Thymus (tissue), 11 donors: ENCODE data around the gene L2HGDH. TPM values are rescaled to one million over a fixed set of nuclear protein-coding genes. Genes with fewer than 3 reads are reported as not detected.

Source experiments
- DNase-seq, 9 donors: peaks; one replicate each; pipeline ENCODE4 v3.0.0-alpha.2; 2013; ENCODE audit warnings: low spot score in 9 of 9, low read depth in 6 of 9, missing footprints in 1 of 9
- H3K27ac ChIP-seq, 2 donors: one replicate each; pipeline ENCODE4 v1.5.1; 2013; ENCODE audit warnings: control low read depth in 1 of 2, low read depth in 1 of 2, low read length in 1 of 2, mild to moderate bottlenecking in 1 of 2, moderate library complexity in 1 of 2
- H3K27me3 ChIP-seq, 2 donors: one replicate each; pipeline ENCODE4 v1.5.1; 2013; ENCODE audit warnings: low read length in 1 of 2; ENCODE audit not compliant: control insufficient read depth in 2 of 2, insufficient read depth in 1 of 2
- H3K36me3 ChIP-seq, 2 donors: one replicate each; pipeline ENCODE4 v1.5.1; 2013; ENCODE audit warnings: low read length in 1 of 2, mild to moderate bottlenecking in 1 of 2, moderate library complexity in 1 of 2; ENCODE audit not compliant: control insufficient read depth in 2 of 2, insufficient read depth in 2 of 2
- H3K4me1 ChIP-seq, 2 donors: one replicate each; pipeline ENCODE4 v1.5.1; 2013; ENCODE audit warnings: low read length in 2 of 2; ENCODE audit not compliant: control insufficient read depth in 2 of 2, insufficient read depth in 2 of 2
- H3K4me3 ChIP-seq, 2 donors: one replicate each; pipeline ENCODE4 v1.5.1; 2013; ENCODE audit warnings: low read length in 2 of 2, control low read depth in 1 of 2, mild to moderate bottlenecking in 1 of 2
- H3K9me3 ChIP-seq, 2 donors: one replicate each; pipeline ENCODE4 v1.5.1; 2013; ENCODE audit warnings: low read length in 1 of 2, mild to moderate bottlenecking in 1 of 2; ENCODE audit not compliant: control insufficient read depth in 2 of 2, insufficient read depth in 1 of 2
- WGBS: extraction: QIAGEN DNeasy Blood & Tissue Kit; methylation state at CpG from one replicate; pipeline ENCODE4 v1.1.7; 2013; 5-methylcytosine and 5-hydroxymethylcytosine counted together
- polyA plus RNA-seq: library from polyadenylated mRNA; stranded (reverse); fragments of 200-250 nt; gene quantifications from one replicate; pipeline ENCODE4 v1.2.3, GENCODE V29; 2013
- total RNA-seq: library from RNA; stranded (reverse); fragments of 120-200 nt; gene quantifications from one replicate; pipeline ENCODE4 v1.2.4, GENCODE V29; 2013
- donor health status: healthy.

Gene L2HGDH
- total and polyA plus RNA-seq, 2 donors = 1.7 to 5.1 TPM

DNA sequence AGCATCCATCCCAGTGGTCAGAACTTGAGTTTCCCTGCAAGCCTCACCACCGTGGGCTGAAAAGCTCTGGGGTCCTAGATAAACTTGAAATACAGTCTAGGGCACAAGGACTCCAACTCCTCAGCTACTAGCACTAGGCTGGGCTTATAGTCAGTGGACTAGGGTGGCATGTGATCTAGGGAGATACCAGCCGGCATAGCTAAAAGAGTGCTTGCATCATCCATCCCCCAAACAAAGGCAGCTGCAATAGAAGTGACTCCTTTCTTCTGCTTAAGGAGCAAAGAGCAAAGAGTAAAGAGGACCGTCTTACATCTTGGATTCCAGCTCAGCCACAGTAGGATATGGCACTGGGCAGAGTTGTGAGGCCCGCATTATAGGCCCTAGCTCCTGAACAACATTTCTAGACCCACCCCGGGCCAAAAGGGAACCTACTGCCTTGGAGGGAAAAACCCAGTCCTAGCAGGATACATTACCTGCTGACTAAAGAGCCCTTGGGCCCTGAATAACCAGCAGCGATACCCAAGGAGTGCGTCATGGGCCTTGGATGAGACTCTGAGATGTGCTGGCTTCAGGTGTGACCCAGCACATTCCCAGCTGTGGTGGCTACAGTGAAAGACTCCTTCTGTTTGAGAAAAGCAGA, 62.8 kb downstream of the L2HGDH start:
- WGBS = 83% methylated on average over 7 of the region's 7 CpGs
- H3K9me3 ChIP-seq = no peaks in the 10 kb centered on the region

DNA sequence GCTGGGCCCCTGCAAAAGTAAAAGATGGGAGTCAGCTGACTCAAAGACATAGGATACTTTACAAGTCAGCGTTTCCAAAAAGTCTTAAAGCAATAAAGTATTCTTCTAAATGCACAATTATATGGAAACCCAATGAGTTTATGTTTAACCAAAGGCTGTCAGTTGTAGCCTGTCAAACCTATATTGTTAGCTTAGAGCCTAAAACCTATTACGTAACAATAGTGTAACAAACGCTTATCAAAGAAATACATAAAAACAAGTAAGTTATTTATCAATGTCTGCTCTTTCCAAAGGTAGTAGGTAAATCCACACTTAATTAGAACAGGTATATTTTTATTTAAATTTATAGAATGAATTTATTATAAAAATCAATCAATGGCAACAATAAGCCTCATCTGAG, 64.8 kb downstream of the L2HGDH start:
- Histone ChIP-seq H3K9me3 (no peaks in the 10 kb centered on the region), H3K4me1 (no peaks in the 10 kb centered on the region), H3K27ac (no peak overlapping the region), H3K4me3 (no peak overlapping the region), H3K36me3 (peaks cover 3 to 5% of the 10 kb centered on the region in 2 donors), H3K27me3 (no peaks in the 10 kb centered on the region)
- WGBS = 66% methylated on average over 3 of the region's 3 CpGs
- no peak for DNase-seq

More for the DNA sequence above, 62.8 kb downstream of the L2HGDH start:
- Histone ChIP-seq H3K36me3 (peaks cover 3 to 5% of the 10 kb centered on the region in 2 donors), H3K27me3 (no peaks in the 10 kb centered on the region), H3K4me1 (no peaks in the 10 kb centered on the region), H3K4me3 (no peak overlapping the region), H3K27ac (no peak overlapping the region)
- DNase-seq = no peak

DNA sequence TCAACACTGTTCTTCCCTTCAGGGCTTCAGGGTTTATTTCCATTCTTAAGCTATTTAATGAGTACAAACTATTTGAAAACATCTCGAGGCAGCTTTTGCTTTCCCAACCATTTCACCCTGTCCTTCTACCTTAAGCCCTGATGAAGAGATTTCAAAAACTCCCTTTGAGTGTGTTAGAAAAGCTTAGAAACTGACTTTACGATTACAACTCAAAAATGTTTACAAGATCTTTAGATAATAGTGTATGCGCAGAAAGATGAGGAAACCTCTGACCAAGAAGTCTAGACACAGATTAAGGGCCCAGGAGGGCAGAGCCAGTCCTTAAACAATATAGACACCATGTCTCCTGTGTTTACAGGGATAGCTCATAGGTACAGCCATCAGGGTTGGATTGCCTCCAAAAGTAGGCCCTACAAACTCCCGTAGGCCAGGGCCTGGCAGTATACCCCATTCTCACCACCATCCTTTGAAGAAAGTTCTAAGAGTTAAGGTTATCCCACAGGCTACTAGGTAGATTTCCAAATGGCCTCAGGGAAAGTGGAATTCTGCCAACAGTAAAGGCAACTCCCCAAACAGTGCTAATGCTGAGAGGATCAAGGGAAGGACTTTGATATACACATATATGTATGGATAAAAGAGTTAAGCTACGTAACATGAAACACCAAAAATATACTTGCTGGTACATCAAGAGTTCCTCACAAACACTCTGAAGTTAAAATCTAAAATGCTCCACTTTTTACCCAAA, 69.3 kb downstream of the L2HGDH start:
- WGBS = 96% methylated on average over 5 of the region's 5 CpGs
- no peak overlapping the region for H3K27ac ChIP-seq
- no peak for DNase-seq
- H3K9me3 ChIP-seq = no peaks in the 10 kb centered on the region
- H3K4me1 ChIP-seq = no peaks in the 10 kb centered on the region
- H3K4me3 ChIP-seq = no peak overlapping the region
- no peaks in the 10 kb centered on the region for H3K36me3 ChIP-seq
- no peaks in the 10 kb centered on the region for H3K27me3 ChIP-seq

GRCh38 chr14:50242096-50242495, 69.9 kb downstream of the L2HGDH start:
- Histone ChIP-seq H3K27me3 (no peaks in the 10 kb centered on the region), H3K27ac (no peak overlapping the region), H3K4me3 (no peak overlapping the region), H3K4me1 (no peaks in the 10 kb centered on the region), H3K9me3 (no peaks in the 10 kb centered on the region), H3K36me3 (no peaks in the 10 kb centered on the region)
- DNase-seq = no peak
- WGBS = 99% methylated on average over 1 of the region's 1 CpG

DNA sequence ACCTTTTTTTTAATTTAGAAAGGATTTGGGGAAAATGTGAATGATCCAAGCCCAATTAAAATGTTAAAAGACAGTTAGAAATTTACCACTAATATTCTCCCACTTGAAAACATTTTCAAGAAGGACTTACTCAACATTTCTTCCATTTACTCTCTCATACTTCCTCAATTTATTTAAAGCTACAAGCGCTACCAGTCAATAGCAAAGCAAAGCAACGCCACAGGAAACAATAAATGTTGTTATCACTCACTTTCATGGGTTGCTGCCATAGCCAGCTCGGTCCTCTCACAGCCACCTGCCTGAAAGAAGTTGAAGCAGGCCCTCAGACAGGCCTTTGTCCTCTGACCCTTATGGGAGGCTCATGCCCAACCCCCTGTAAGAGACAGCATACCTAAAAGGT, 74.6 kb downstream of the L2HGDH start:
- Histone ChIP-seq H3K27ac (no peak overlapping the region), H3K27me3 (no peaks in the 10 kb centered on the region), H3K36me3 (no peaks in the 10 kb centered on the region), H3K4me1 (no peaks in the 10 kb centered on the region), H3K4me3 (no peak overlapping the region), H3K9me3 (no peaks in the 10 kb centered on the region)
- DNase-seq = no peak
- WGBS = 14% methylated on average over 3 of the region's 3 CpGs

DNA sequence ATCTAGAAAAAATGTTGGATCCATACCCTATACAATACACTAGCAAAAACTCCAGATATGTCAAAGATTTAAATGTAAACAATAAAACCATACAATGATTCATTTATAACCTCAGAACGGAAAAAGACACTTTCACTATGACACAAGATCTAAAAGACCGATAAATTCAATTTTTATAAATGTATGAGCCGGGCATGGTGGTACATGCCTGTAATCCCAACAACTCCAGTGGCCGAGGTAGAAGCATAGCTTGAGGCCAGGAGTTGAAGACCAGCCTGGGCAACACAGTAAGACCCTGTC, 78.1 kb downstream of the L2HGDH start:
- no peaks in the 10 kb centered on the region for H3K9me3 ChIP-seq
- DNase-seq = no peak

GRCh38 chr14:50233166-50233950, 78.7 kb downstream of the L2HGDH start:
- Histone ChIP-seq H3K27me3 (peaks cover 0 to 3% of the 10 kb centered on the region in 2 donors), H3K36me3 (no peaks in the 10 kb centered on the region), H3K9me3 (no peaks in the 10 kb centered on the region), H3K4me3 (no peak overlapping the region), H3K27ac (no peak overlapping the region), H3K4me1 (peaks cover 3% of the 10 kb centered on the region in 2 donors)
- WGBS = 92% methylated on average over 14 of the region's 14 CpGs
- no peak for DNase-seq

More for the DNA sequence above, 78.1 kb downstream of the L2HGDH start:
- Histone ChIP-seq H3K4me3 (no peak overlapping the region), H3K36me3 (no peaks in the 10 kb centered on the region), H3K27me3 (peaks cover 0 to 3% of the 10 kb centered on the region in 2 donors), H3K4me1 (peaks cover 3% of the 10 kb centered on the region in 2 donors), H3K27ac (no peak overlapping the region)
- 96% methylated on average over 4 of the region's 4 CpGs for WGBS

DNA sequence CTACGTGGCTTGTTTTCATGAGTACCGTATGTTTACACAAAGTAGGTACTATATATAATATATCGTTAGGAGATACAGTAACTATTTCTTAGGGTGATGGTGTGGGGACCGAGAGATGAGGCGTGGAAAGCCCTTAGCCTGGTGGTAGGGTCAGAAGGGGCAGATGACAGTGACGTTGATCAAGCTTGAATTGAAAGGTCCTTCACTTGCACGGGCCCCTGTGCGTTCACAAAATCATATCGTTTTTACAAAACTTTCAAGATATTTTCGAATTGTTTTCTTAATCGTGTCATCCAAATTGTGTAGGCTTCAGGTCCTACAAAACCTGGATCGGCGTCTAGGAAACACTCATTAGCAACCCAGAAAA, 79.8 kb downstream of the L2HGDH start:
- Histone ChIP-seq H3K4me1 (peaks cover 3% of the 10 kb centered on the region in 2 donors), H3K9me3 (peaks cover 0 to 1% of the 10 kb centered on the region in 2 donors), H3K36me3 (no peaks in the 10 kb centered on the region), H3K27ac (peak overlapping the region in 1 of 2 donors; percentile 19), H3K27me3 (peaks cover 0 to 3% of the 10 kb centered on the region in 2 donors), H3K4me3 (peak overlapping the region; percentile 54 to 99)
- WGBS = 68% methylated on average over 13 of the region's 13 CpGs
- DNase-seq = no peak
